Embryonic facial prominence (tissue), 1 donor: ENCODE measurements around the gene XIST.
"Not testable (repeated sequence)": the region's sequence is repeated elsewhere in the genome, so short reads cannot be mapped to it uniquely, and the experiment has no call there.

Source experiments
- DNase-seq: peaks from one replicate; pipeline ENCODE4 v3.0.0-alpha.2; 2016; ENCODE audit errors: extremely low spot score

The XIST gene

DNA sequence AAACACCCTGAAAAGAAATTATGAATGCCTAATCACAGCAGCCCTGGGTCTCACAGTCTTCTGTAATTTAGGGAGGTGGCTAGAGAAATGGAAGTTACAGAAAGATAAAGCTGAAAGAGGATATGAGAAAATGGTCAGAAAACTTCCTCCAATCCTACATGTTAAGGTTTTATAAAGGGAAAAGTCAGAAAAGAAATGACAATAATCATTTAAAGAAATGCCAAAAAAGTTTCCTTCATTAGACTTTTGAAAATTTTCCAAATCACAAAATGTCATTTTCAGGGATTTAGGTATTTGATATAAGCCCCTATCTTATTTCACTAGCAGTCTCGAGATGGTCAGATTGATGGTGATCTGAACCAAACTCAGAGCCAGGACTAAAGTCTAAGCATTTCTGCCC, 13.4 kb downstream of the XIST start:
- no peak for DNase-seq

DNA sequence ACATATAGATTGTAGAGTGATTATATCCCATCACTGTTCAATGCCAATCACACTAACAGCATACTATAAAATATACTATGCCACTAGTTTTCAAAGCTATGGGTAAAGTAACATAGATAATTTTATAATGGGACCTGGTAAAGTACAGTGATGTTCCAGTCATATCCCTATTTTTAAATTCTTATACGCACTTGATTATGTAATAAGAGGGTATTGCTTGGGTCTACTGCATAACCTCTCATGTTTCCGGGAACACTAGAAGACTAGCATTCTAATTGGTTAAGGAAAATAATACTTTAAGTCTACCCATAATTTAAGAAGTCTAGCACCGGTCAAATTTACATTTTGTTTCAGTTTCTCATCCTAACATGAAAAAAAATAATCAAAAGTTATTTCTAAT, 14.4 kb downstream of the XIST start:
- no peak for DNase-seq

DNA sequence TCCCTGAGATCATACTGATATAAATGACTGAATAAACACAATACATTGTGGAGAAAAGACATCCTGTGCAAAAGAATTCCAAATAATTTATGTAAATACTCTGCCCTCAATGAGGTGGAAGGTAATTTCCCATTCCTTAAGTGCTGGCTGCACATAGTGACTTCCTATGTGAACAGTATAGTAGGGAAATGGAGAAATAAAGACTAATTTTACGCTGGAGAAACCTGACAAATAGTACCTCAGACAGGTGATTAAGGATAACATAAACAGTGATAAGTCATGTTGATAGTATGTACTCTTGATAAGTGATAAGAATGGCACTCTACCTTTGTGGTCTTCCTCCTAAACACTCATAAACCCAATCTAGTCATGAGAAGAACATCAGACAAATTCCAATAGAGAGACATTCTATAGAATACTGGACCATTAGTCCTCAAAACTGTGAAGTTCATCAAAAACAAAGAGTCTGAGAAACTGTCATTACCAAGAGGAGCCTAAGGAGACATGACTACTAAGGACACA, 15.5 kb downstream of the XIST start:
- DNase-seq, result no peak

DNA sequence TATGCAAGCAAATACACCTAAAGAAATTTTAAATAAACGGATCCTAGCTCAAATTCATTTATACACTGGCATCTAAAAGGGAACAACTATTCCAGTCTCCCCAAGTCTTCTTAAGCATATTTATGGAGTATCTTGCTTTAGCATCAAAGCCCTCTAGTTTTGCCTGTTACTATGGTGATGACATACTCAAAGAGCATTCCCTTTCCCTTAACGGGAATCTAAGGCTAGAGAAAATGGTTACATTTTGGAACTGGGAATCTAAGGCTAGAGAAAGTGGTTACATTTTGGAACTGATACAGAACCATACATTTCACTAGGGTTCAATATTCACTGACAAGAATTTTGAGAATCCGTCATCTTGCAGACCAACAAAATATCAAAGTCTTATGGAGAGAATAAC, 18.3 kb downstream of the XIST start:
- no peak for DNase-seq

DNA sequence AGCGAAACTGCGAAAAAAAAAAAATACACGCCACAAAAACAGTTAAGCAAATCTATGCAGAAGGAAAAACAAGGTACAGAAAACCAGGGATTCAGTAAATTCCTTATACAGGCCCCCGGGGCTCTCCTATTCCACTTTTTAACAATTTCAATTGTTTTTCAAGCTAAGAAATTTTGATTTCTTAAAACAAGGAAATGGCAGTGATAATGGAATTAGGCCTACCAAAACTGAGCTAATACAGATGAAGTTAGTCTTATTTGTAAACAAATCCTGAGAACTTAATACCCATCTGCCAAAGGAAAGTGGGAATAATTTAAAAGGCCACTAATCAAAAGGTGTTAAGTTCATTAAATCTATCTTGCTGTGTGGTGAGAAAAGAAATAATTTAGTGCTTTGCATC, 20.2 kb downstream of the XIST start:
- DNase-seq, result no peak

DNA sequence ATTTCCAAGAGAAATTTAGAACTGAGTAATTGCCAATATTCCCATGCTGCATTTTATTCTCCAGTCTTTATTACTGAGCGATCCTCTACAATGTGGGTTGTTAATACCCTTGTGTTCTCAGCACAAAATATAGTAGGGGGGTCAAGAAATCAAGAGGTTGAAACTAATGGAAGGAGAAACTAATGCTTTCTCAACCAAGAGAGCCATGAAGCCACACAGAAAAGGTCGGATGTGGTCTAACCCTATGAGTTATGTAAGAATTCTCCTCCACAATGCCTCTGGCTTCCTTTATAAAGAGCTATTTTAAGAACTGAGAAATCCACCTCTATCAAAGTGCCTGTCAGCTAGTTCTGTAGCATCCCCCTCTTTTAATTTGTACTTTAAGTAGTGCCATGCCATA, 21.0 kb downstream of the XIST start:
- no peak for DNase-seq

DNA sequence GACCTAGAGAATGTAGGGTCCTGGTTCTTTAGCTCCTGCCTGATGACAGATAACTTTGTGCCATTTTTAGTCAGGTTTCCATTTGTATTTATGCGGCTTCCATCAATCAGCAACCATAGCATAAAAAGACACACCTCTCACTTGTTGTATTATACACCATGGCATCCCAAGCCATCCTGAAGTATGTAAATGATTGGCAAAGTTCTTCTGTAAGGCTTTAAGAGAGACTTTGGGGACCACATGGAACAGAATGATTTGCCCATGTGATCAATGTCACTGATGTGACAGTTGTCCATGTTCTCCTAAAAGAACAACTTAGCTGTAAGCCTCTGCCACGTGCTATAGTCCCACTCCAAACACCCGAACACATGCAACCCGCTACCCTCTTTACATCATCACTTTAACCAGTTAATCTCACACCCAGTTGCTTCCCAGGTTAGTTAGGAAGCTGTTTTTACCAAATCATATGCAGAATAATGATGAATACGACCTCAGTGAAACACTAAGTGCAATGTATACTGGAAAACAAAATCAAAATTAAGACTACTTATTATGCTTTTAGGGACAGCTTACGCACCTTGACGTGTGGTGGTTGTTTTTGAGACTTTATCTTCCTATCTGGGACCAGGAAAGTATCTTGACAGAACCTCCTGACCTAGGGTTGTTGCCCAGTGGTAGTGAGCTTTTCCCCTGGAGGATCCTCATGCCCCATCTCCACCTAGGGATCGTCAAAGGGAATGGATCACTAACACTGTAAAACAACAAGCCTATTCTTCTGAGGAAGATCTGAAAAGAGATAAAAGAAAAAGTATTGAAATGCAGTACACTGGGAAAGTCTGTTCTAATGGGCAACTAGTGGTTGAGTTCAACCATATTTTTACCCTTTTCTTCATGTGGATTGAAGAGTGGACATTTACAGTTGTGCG, 21.8 kb downstream of the XIST start:
- no peak for DNase-seq

DNA sequence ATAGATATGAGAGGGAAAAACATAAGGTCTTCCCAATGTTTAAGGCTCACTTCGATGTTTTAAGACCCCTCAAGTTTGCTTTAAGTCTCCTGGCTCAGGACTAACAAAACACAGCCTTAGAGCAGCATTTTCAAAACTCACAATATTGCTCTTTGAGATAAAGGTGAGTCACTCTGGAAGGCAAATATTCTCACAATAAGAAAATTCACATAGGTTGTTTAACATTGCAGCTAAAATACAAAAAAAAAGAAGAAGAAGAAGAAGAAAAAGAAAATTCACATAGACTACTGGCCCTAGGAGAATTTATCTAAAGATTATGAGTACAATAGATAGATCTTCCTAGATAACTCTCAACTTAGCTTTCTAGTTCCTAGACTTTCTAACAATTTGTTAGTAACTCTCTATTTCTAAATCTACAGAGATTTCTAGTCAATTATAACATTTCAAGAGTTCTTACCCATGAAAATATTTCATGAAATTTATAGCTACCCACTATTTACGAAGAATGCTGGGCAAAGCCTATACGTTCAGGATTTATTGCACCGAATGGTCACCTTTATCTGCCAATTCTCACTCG, 22.5 kb downstream of the XIST start:
- no peak for DNase-seq

DNA sequence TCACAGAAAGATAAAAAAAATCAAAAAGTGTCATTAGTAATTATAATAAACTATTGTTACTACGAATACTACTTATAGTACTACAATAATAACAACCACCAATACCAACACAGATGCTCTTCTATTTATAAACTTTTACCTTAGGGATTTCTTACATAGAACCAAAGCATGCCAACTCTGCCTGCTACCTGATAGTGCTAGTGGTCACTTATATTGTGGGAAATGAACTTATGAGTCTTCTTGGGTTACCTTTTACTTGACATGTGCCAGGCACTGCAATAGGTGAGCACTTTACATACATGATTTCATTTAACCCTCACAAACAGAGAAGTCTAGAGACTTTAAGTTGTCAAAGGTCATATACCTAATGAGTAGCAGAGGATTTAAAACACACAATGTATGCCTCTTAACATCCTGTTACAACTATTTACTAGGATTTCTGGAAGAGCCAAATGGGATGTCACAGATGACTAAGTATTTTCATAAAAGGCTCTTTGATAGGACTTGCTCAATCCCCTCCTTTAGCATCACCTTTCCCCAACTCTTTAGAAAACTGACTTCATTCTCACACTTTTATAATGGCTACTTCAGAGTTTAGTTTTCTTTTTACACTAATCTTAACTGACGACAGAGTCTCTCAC, 24.3 kb downstream of the XIST start:
- no peak for DNase-seq

DNA sequence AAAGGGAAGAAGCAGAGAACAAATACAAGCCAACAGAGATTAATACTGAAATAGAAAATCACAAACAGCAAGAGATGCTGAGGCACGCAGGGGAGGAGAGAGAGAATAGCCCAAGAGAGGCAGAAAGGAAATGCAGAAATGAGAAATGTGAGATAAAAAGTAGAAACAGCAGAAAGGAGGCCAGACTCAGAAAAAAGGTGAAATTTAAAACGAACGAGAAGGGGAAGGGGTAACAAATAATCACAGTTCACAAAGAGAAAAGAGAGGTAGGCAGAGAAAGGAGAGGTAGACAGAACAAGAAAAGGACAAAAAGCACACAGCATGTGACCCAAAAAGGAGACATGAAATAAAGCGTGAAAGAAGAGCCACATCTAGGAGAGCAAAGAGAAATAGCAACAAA, 25.1 kb downstream of the XIST start:
- DNase-seq, result no peak

DNA sequence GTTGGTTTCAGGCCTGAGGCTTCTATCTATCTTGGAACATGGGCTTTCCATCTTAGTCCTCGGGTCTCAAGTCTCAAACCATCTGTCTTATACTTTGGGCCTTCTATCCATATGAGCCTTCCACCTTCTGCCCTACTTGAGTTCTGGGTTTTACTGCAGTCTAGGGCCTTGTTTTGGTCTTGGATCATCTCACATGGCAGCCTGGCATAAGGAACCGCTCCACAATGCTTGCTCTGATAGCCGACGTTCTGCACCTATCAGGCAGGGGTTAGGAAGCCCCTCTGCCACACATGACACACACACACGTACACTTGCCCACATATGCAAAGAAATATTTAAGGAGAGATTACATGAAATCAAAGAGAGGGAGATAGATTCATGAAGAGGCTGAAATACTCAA, 25.5 kb downstream of the XIST start:
- no peak for DNase-seq

DNA sequence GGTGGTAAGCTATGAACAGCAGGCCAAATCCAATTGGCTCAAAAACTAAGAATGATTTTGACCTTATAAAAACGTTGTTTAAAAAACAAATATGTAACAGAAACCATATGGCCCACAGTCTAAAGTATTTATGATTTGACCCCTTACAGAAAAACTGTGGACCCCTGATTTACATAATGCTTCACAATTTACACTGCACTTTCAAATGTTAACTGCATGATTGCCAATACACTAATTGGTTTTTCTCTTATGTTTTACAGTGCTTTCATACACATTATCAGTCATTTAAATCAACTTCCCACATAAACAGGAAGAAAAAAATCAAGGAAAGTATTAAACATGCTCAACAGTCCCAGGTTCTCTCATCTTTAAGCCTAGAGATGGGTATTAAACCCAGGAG, 26.9 kb downstream of the XIST start:
- DNase-seq, result no peak

DNA sequence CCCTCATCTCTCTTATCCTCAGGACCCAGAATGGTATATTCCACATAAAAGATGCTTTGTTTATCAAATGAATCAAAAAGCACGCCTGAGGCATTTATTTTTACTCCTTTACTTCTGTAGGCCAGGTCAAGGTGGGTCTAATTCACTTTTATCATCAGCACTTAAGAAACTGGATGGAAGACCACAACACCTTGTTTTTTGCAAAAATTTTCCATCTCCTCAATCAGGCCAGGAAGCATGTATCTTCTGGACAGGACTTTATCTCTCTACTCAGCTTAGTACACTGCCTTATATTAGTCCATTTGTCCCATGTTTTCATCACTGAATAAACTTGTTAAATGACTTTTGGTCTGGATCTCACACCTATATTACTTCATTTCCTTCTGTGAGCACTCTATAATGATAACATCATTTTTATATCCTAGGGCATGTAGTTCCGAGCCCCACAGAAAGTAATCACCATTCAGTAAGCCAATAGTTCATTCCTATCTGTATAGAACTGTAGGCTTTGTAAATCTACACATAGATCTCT, 29.0 kb downstream of the XIST start:
- DNase-seq, result no peak

DNA sequence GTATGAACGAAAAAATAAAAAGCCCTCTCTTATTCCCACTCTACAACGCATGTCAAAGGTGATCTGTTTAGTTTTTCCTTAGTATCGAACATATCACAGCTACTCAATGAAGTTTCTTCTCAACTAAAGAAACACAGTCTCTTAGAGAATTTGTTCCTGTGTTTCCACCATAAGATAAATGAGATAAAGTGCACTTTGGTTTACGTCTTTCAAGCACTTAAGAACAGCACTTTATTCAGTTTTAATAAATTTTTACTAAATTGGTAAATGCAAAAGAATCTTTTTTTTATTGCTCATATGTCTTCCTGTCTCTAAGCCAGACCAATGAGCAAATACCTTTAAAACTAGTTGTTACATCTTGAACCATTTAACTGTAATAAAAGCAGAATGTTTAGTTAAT, 29.7 kb downstream of the XIST start:
- no peak for DNase-seq

DNA sequence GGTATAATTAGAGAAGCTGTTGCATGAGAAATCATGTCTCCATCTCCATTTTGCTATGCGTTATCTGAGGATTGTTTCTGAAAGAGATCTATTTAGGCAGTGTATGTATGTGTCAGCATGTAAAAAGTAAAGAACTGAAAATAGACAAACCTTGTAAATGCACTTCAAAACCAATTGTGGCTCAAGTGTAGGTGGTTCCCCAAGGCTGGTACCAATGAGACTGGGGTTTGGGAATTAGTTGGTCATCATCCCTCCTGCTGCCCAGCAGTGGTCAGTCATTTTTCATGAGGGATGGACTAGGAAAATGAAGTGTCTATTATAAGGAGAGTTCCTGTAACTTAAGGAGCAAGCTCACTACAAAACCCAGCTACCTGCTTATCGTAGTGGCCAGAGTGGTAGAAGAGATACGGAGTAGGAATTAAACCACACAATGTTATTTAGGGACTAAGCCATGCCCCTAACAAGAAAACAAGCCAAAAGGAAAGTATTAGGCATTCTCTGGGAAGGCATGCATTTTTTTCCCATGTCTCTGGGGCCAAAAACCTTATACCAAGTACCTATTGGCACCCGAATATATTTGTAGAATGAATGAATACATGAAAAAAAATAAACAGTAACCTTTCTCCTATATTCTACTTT, 30.5 kb downstream of the XIST start:
- no peak for DNase-seq

DNA sequence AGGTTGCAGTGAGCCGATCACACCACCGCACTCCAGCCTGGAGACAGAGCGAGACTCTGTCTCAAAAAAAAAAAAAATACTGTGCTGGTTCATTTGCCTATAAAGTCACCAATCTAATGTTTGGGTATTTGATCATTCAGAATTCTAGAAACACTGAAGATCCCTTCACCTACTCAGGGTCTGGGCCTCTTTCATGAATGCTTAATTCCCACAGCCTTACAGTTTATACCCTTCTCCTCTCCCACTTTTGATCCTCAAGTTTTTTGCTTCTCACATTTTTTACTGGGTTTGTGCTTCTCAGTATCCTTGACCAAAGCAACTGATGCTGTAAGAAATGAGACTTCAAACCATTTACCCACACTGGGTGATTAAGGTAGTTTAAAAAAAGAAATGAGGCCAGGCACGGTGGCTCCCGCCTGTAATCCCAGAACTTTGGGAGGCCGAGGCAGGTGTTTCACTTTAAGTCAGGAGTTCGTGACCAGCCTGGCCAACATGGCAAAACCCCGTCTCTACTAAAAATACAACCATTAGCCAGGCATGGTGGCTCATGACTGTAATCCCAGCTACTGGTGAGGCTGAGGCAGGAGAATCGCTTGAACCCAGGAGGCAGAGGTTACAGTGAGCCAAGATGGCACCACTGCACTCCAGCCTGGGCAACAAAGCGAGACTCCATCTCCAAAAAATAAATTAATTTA, 32.5 kb downstream of the XIST start:
- DNase-seq, result not testable (repeated sequence)

DNA sequence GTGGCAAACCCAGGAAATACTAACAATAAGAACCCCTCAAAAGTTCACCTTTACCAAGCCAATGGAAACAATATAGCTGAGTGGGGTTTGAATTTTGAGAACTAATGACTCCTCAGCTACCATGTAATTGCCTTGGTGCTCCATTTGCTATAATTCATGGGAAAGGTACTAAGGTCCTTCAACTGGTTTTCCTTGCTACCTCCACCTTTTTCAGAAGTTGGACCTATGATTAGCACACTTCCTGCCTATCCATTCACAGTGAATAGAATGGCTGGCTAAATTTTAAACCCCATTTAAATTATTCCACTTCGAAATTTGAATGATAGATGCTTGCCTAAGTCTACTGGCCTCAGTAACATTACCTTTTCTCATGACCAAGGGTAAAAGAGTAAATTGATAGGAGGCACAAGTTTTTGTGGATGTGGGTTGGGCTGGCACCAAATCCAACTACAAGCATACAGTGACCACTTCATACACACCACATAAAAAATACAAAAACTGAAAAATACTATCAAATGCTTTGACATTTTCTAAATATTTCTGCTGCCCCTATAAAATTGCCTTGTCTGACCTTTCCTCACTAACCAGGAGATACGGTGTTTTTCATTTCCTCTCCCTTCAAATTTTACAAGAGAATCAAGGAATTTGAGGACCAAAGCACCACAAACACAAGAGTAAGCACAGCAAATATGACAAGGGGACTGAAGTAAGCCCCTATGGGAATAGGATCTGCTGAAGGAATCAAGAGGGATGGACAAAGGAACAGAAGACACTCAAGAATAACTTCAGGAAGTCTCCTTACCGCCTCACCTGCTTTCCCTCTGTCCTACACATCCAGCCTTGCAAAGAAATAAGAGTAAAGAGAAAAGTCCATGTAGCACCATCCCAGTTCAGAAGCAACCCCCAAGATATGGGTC, 34.1 kb downstream of the XIST start:
- no peak for DNase-seq

DNA sequence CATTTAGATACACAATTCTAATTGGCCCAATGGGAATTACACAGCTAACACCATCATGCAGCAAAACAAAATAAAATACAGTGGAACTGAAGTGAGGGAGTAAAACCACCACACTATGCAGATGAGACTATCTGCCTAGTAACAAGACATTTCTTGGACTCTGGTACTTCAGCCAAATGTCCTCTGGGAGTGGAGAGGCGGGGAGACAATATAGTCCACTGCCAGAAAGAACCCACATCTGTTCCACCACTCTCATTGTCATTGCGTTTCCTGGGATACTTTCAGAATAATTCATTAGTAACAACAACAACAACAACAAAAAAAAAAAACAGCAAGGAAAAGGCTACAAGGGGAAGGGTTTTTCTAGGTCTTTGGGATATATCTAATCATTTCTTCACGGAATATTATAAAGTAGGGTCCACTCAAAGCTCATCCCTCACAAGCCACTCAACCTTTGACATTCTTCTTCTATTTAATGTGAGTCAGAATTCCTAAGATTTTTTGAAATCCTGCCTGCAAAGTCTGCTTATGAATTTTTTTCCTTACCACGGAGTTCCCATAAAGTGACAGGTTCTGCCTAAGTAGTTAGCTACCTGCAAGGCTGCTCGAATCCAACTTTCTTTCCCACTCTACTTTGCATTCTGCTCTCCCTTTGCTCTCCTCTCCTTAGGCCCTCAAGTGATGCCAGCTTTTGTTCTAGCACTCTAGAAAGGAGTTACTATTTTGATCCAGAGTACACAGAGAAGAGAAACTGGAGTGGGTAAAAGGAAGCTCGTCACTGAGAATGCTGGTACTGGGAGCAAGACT, 34.9 kb downstream of the XIST start:
- DNase-seq, result no peak

DNA sequence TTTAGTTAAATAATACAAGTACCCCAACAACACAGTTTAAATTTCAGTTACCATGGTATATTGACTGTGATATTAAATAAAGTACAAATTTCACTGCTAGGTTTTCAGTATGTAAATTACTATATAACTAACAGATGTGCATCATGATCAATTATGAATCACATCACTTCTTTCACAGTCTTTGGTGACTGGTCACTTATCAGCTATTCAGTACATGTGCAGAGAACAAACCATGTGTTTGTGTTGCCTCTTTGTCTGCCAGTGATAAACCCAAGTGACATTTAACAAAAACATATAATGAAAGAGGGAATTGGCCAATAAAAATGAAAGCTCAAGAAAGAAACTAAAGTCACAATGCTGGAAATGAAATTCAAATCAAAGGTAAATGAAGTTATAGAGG, 40.3 kb downstream of the XIST start:
- DNase-seq, result no peak
